Testis (tissue), 3 donors: ENCODE results near the gene HGD. TPM values are rescaled to one million over a fixed set of nuclear protein-coding genes. Genes with fewer than 3 reads are reported as not detected.
"Not testable (repeated sequence)": the region's sequence is repeated elsewhere in the genome, so short reads cannot be mapped to it uniquely, and the experiment has no call there.

ENCODE experiments used
- DNase-seq: peaks from one replicate; pipeline ENCODE4 v3.0.0-alpha.2; 2019
- H3K27ac ChIP-seq, 2 donors: fragments of 200-600 bp; sonication (generic); one replicate each; pipeline ENCODE4 v1.5.1; 2019
- H3K27me3 ChIP-seq: fragments of 200-600 bp; sonication (generic); one replicate; pipeline ENCODE4 v1.5.1; 2019
- H3K36me3 ChIP-seq: fragments of 200-600 bp; sonication (generic); one replicate; pipeline ENCODE4 v1.5.1; 2017; ENCODE audit warnings: low read depth; ENCODE audit errors: missing control alignments
- H3K4me1 ChIP-seq: fragments of 200-600 bp; sonication (generic); one replicate; pipeline ENCODE4 v1.5.1; 2019
- H3K4me3 ChIP-seq, 2 donors: fragments of 200-600 bp; sonication (generic); one replicate each; pipeline ENCODE4 v1.5.1; 2017 to 2019
- H3K9me3 ChIP-seq: fragments of 200-600 bp; sonication (generic); one replicate; pipeline ENCODE4 v1.5.1; 2017
- POLR2A ChIP-seq: fragments of 450-650 bp; IDR thresholded peaks from one replicate; pipeline ENCODE4 v1.6.1; 2017; ENCODE audit warnings: antibody characterized with exemption, mild to moderate bottlenecking, moderate library complexity
- WGBS, 2 donors: methylation state at CpG; one replicate each; pipeline ENCODE4 v1.1.5; 2018; 5-methylcytosine and 5-hydroxymethylcytosine counted together
- intact Hi-C: fragments of 100-400 bp; cut with DNase I; formaldehyde crosslinking; loops from one replicate; pipeline ENCODE4 v1.15.1; 2023; ENCODE audit warnings: low total_unique reads
- polyA plus RNA-seq: library from polyadenylated mRNA; stranded (reverse); fragments of 350-450 nt; fragmentation: Illumina TruSeq; extraction: RNeasy Lipid Tissue Mini Kit (QIAGEN cat#74804); gene quantifications from one replicate; pipeline ENCODE4 v1.2.3, GENCODE V29; 2014; ENCODE audit warnings: low read depth, low replicate concordance; ENCODE audit not compliant: insufficient read depth
- total RNA-seq, 2 donors: library from RNA; depleted of rRNA; stranded (reverse); fragments of >200 nt; gene quantifications; one replicate each; pipeline ENCODE4 v1.2.3, GENCODE V29; 2016
- TF ChIP-seq, protein P1 (sequence below), 3 experiments: fragments of 450-650 bp in 2 of 3; fragments of 200-600 bp in 1 of 3; sonication (generic) in 1 of 3; IDR thresholded peaks; one replicate each; pipeline ENCODE4 v1.5.1; 2016 to 2019; ENCODE audit warnings: antibody characterized with exemption in 3 of 3, mild to moderate bottlenecking in 2 of 3, moderate library complexity in 1 of 3

Gene HGD
- total and polyA plus RNA-seq, 3 donors from 2014 or later: 1.2 to 1.6 (median 1.4) TPM

- Histone ChIP-seq H3K9me3 (no peaks in the 10 kb centered on the region), H3K4me3 (no peak overlapping the region), H3K27me3 (no peaks in the 10 kb centered on the region), H3K4me1 (no peaks in the 10 kb centered on the region), H3K27ac (no peak overlapping the region), H3K36me3 (no peaks in the 10 kb centered on the region)
- 0% methylated on average over 1 of the region's 1 CpG for WGBS, 2 donors
- no peak for DNase-seq
- intact Hi-C loops: no loop called here
- TF ChIP-seq POLR2A: no peak
- TF ChIP-seq, protein P1, sequence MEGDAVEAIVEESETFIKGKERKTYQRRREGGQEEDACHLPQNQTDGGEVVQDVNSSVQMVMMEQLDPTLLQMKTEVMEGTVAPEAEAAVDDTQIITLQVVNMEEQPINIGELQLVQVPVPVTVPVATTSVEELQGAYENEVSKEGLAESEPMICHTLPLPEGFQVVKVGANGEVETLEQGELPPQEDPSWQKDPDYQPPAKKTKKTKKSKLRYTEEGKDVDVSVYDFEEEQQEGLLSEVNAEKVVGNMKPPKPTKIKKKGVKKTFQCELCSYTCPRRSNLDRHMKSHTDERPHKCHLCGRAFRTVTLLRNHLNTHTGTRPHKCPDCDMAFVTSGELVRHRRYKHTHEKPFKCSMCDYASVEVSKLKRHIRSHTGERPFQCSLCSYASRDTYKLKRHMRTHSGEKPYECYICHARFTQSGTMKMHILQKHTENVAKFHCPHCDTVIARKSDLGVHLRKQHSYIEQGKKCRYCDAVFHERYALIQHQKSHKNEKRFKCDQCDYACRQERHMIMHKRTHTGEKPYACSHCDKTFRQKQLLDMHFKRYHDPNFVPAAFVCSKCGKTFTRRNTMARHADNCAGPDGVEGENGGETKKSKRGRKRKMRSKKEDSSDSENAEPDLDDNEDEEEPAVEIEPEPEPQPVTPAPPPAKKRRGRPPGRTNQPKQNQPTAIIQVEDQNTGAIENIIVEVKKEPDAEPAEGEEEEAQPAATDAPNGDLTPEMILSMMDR (IDR thresholded peaks at IDR 0.05): no peak
Observed at GRCh38 chr3:120634539-120634938, 47.5 kb downstream of the HGD start.

GRCh38 chr3:120625159-120625586, 56.9 kb downstream of the HGD start:
- Histone ChIP-seq H3K4me1 (no peaks in the 10 kb centered on the region), H3K36me3 (no peaks in the 10 kb centered on the region), H3K4me3 (no peak overlapping the region), H3K27me3 (no peaks in the 10 kb centered on the region), H3K27ac (no peak overlapping the region), H3K9me3 (no peaks in the 10 kb centered on the region)
- intact Hi-C loops: no loop called here
- no peak for DNase-seq
- TF ChIP-seq POLR2A: no peak
- TF ChIP-seq, protein P1 (IDR thresholded peaks at IDR 0.05): no peak

DNA sequence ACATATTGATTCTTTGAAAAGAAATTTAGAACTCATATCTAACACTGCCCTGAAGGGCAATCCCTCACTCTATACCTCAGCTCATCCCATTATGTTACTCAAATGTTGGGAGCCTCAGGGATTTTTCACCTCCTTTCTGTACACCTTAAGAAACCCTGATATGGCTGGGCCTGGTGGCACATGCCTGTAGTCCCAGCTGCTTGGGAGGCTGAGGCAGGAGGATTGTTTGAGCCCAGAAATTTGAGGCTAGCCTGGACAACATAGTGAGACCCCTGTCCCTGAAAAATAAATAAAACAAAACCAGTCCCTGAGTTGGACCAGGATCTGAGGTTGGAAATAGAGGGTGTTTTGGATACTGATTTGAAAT, 58.3 kb downstream of the HGD start:
- H3K36me3 ChIP-seq: no peaks in the 10 kb centered on the region
- H3K4me1 ChIP-seq: no peaks in the 10 kb centered on the region
- H3K27ac ChIP-seq: no peak overlapping the region
- no peaks in the 10 kb centered on the region for H3K27me3 ChIP-seq
- TF ChIP-seq, protein P1 (IDR thresholded peaks at IDR 0.05): no peak
- H3K9me3 ChIP-seq: no peaks in the 10 kb centered on the region
- H3K4me3 ChIP-seq: no peak overlapping the region
- intact Hi-C loops: no loop called here
- no peak for DNase-seq

DNA sequence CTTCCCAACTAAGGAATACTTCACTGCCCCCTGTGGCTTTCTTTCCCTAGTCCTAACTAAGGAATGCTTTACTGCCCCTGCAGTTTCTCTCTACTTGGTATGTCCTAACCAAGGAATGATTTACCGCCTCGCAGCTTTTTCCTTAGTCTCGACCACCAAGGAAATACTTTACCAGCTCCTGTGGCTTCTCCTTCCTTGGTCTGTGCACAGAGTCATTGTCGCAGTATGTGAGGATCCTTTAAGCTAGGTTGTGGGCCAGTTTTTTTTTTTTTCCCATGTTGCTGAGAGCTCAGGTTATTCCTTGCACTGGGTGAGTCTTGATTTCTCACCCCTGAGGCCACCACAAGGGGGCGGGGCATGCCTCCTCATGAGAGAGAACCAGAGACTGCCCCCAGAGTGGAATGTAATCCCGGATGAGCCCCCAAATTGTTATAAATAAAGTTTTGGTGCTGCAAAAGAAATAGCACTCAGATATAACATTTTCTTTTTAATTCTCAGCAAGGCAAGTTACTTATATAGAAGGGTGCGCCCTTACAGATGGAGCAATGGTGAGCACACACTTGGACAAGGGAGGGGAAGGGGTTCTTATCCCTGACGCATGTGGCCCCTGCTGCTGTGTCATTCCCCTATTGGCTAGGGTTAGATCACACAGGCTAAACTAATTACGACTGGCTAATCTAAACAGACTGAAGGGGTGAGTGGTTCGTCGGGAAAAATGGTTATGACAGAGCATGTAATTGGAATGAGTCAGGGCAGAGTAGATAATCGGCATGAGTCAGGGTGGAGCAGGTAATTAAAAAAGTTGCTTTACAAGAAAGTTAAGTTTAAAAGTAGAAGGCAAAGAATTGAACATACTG, 58.9 kb downstream of the HGD start:
- Histone ChIP-seq H3K4me3 (no peak overlapping the region), H3K9me3 (no peaks in the 10 kb centered on the region), H3K36me3 (no peaks in the 10 kb centered on the region), H3K27me3 (no peaks in the 10 kb centered on the region), H3K4me1 (no peaks in the 10 kb centered on the region), H3K27ac (no peak overlapping the region)
- 90% methylated on average over 12 of the region's 12 CpGs for WGBS, 2 donors
- intact Hi-C loops: no loop called here
- peak; percentile 28 for DNase-seq
- TF ChIP-seq, protein P1 (IDR thresholded peaks at IDR 0.05): no peak
- TF ChIP-seq POLR2A: no peak

GRCh38 chr3:120622457-120622856, 59.6 kb downstream of the HGD start:
- no peaks in the 10 kb centered on the region for H3K27me3 ChIP-seq
- WGBS, 2 donors: 87 to 91% methylated on average over 3 of the region's 3 CpGs
- intact Hi-C loops: no loop called here

DNA sequence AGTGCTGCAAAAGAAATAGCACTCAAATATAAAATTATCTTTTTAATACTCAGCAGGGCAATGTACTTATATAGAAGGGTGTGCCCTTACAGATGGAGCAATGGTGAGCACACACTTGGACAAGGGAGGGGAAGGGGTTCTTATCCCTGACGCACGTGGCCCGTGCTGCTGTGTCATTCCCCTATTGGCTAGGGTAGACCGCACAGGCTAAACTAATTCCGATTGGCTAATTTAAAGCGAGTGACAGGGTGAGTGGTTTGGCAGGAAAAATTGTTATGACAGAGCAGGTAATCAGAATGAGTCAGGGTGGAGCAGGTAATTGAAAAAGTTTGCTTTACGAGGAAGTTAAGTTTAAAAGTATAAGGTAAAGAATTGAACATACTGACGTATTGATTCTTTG, 65.3 kb downstream of the HGD start:
- DNase-seq, H3K27ac ChIP-seq, H3K4me3 ChIP-seq, H3K9me3 ChIP-seq, H3K4me1 ChIP-seq, intact Hi-C loops, H3K36me3 ChIP-seq, H3K27me3 ChIP-seq: not testable (repeated sequence)
- WGBS, 2 donors: 73 to 82% methylated on average over 8 of the region's 8 CpGs

More at GRCh38 chr3:120622457-120622856, 59.6 kb downstream of the HGD start:
- no peak for DNase-seq
- Histone ChIP-seq H3K27ac (no peak overlapping the region), H3K36me3 (no peaks in the 10 kb centered on the region), H3K9me3 (no peaks in the 10 kb centered on the region), H3K4me3 (no peak overlapping the region), H3K4me1 (no peaks in the 10 kb centered on the region)
- no peak for TF ChIP-seq POLR2A
- TF ChIP-seq, protein P1 (IDR thresholded peaks at IDR 0.05): no peak
